ENCODE results near the gene SPATA16. TPM values are rescaled to one million over a fixed set of nuclear protein-coding genes. Genes with fewer than 3 reads are reported as not detected.

The SPATA16 gene
- total and polyA plus RNA-seq, 8 donors = not detected

- intact Hi-C loops (cut with DNase I; ENCODE audit: low total_unique reads) = no loop called here
Measured at GRCh38 chr3:172840913-172841312, 300.1 kb downstream of the SPATA16 start.

GRCh38 chr3:172840463-172840862, 300.6 kb downstream of the SPATA16 start:
- DNase-seq = no peak
- intact Hi-C loops (cut with DNase I; ENCODE audit: low total_unique reads) = no loop called here
- H3K36me3 ChIP-seq = no peaks in the 10 kb centered on the region
- peaks cover 0 to 15% (median 0%) of the 10 kb centered on the region in 4 donors for H3K4me1 ChIP-seq
- no peak overlapping the region for H3K4me3 ChIP-seq
- no peak for TF ChIP-seq EP300 (IDR thresholded peaks at IDR 0.05)
- no peak for TF ChIP-seq POLR2AphosphoS5 (IDR thresholded peaks at IDR 0.05)
- no peak for TF ChIP-seq CTCF (IDR thresholded peaks at IDR 0.05)
- no peaks in the 10 kb centered on the region for H3K9me3 ChIP-seq
- 59 to 74% (median 70%) methylated on average over 4 of the region's 4 CpGs for WGBS, 5 donors
- H3K27me3 ChIP-seq = no peaks in the 10 kb centered on the region
- H3K27ac ChIP-seq = peak overlapping the region in 1 of 5 donors; percentile 51

More at GRCh38 chr3:172840913-172841312, 300.1 kb downstream of the SPATA16 start:
- 51 to 63% (median 55%) methylated on average over 4 of the region's 4 CpGs for WGBS, 5 donors
- no peaks in the 10 kb centered on the region for H3K27me3 ChIP-seq
- no peak overlapping the region for H3K4me3 ChIP-seq
- H3K36me3 ChIP-seq = no peaks in the 10 kb centered on the region
- peaks cover 0 to 15% (median 0%) of the 10 kb centered on the region in 4 donors for H3K4me1 ChIP-seq
- no peak for TF ChIP-seq POLR2AphosphoS5 (IDR thresholded peaks at IDR 0.05)
- TF ChIP-seq CTCF (IDR thresholded peaks at IDR 0.05) = no peak
- TF ChIP-seq POLR2A (IDR thresholded peaks at IDR 0.05) = no peak
- no peak for TF ChIP-seq EP300 (IDR thresholded peaks at IDR 0.05)
- no peak overlapping the region for H3K27ac ChIP-seq
- no peaks in the 10 kb centered on the region for H3K9me3 ChIP-seq
- DNase-seq = no peak

- WGBS, 5 donors = 17 to 37% (median 28%) methylated on average over 4 of the region's 4 CpGs
- intact Hi-C loops (cut with DNase I; ENCODE audit: low total_unique reads) = loop anchor here (10.0 kb wide), 1 partner anchor 205 kb away; no protein-coding TSS in a partner anchor
- Histone ChIP-seq H3K27me3 (no peaks in the 10 kb centered on the region), H3K36me3 (no peaks in the 10 kb centered on the region), H3K27ac (peak overlapping the region in 1 of 5 donors; percentile 51), H3K4me1 (peaks cover 0 to 15% (median 0%) of the 10 kb centered on the region in 4 donors), H3K4me3 (no peak overlapping the region), H3K9me3 (no peaks in the 10 kb centered on the region)
- TF ChIP-seq CTCF (IDR thresholded peaks at IDR 0.05) = no peak
- no peak for TF ChIP-seq POLR2A (IDR thresholded peaks at IDR 0.05)
- TF ChIP-seq POLR2AphosphoS5 (IDR thresholded peaks at IDR 0.05) = no peak
- TF ChIP-seq EP300 (IDR thresholded peaks at IDR 0.05) = no peak
- DNase-seq = peak in 1 of 2 donors; percentile 44
Measured at GRCh38 chr3:172839679-172840078, 301.4 kb downstream of the SPATA16 start.
